GM19239 (cell line): ENCODE measurements around the gene SYNPO2.
"Not testable (repeated sequence)": the region's sequence is repeated elsewhere in the genome, so short reads cannot be mapped to it uniquely, and the experiment has no call there.

Experiments
- DNase-seq: peaks from one replicate; pipeline ENCODE4 v3.0.0; 2011; ENCODE audit warnings: low spot score; ENCODE audit not compliant: insufficient read length
- FAIRE-seq: peaks from 2 replicates; lab custom pipeline; 2011; peaks lifted over from hg19 to GRCh38; lab: Jason Lieb, UNC

Gene SYNPO2

GRCh38 chr4:119041951-119042560 is 153.4 kb downstream of the SYNPO2 start:
- peak; percentile 90 for FAIRE-seq
- DNase-seq, result peak; percentile 38

GRCh38 chr4:119046263-119046662 is 157.6 kb downstream of the SYNPO2 start:
- DNase-seq, result no peak
- no peak for FAIRE-seq

DNA sequence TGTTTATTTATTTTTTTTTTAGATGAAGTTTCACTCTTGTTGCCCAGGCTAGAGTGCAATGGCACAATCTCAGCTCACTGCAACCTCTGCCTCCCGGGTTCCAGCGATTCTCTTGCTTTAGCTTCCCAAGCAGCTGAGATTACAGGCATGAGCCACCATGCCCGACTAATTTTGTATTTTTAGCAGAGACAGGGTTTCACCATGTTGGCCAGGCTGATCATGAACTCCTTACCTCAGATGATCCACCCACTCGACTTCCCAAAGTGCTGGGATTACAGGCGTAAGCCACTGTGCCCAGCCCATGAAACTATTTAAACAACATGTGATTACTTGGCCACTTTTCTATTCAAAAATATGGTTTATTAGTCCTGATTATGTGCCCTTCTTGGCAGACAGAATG is 158.4 kb downstream of the SYNPO2 start:
- not testable (repeated sequence) for FAIRE-seq, DNase-seq

DNA sequence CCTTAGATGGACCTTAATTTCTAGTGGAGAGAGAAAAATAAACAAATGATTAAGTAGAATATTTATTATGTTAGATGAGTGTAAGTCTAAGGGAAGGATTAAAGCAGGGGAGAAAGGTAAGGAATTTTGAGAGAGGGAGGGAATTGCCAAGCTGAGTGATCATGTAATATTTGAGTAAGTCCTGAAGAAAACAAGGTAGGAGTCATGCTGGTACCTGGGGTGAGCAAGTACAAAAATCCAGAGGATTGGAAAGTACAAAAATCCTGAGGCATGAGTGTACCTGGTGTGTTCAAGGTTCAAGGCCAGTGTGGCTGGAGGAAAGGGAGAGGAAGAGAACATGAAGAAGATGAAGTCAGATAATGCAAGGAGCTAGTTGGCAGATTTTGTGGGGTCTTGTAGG is 159.8 kb downstream of the SYNPO2 start:
- no peak for DNase-seq
- FAIRE-seq, result no peak

- no peak for DNase-seq
- FAIRE-seq, result no peak
Observed at GRCh38 chr4:119049342-119049741, 160.7 kb downstream of the SYNPO2 start.

- FAIRE-seq, result no peak
- no peak for DNase-seq
Observed at GRCh38 chr4:119050527-119051090, 162.0 kb downstream of the SYNPO2 start.

GRCh38 chr4:119053245-119053644 is 164.6 kb downstream of the SYNPO2 start:
- DNase-seq, result no peak
- FAIRE-seq, result no peak

DNA sequence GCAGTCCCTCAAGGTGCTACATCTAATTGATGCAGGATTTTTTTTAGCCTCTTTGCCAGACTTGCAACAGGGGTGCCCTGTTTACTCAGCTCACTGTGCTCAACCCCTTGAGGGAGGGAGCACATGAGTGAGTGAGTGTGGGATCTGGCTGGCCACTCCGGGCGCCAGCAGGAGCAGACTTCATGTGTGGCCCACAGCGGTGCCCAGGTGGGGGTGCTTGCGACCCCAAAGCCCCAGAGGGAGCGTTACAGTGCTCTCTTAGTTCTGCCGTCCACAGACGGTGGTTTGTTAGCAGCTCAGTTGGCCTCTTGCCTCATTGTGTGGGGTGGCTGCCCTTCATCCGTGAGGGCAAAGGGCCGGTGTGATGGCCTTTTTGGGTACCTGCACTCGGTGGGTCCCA is 165.3 kb downstream of the SYNPO2 start:
- no peak for FAIRE-seq
- no peak for DNase-seq

GRCh38 chr4:119057417-119057816 is 168.8 kb downstream of the SYNPO2 start:
- DNase-seq, result no peak
- no peak for FAIRE-seq

GRCh38 chr4:119059221-119059620 is 170.6 kb downstream of the SYNPO2 start:
- FAIRE-seq, result no peak

DNA sequence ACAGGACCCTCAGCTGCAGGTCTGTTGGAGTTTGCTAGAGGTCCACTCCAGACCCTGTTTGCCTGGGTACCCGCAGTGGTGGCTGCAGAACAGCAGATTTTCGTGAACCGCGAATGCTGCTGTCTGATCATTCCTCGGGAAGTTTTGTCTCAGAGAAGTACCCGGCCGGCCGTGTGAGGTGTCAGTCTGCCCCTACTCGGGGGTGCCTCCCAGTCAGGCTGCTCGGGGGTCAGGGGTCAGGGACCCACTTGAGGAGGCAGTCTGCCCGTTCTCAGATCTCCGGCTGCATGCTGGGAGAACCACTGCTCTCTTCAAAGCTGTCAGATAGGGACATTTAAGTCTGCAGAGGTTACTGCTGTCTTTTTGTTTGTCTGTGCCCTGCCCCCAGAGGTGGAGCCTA is 178.5 kb downstream of the SYNPO2 start:
- DNase-seq, FAIRE-seq: not testable (repeated sequence)

More at GRCh38 chr4:119059221-119059620, 170.6 kb downstream of the SYNPO2 start:
- no peak for DNase-seq

GRCh38 chr4:119067670-119068360 is 179.2 kb downstream of the SYNPO2 start:
- not testable (repeated sequence) for FAIRE-seq, DNase-seq

DNA sequence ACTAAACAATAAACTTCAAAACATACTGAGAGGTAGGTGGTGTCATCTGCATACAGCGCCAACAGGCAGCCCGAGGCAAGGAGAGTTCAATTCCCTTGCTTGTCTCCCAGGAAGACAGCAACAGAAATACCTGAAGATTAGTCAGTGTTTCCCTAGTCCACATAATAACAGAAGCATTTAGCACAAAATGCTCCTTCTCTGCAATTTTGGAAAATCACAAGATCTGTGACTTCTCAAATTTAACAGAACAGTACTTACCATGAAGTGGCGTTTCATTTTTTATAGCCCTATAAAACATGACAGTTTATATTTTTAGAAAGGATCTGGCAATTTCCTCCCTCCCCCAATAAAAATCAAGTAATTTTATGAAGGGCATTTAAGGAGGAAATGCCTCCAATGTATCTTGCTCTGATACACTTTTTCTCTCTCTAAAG is 179.9 kb downstream of the SYNPO2 start:
- FAIRE-seq (no peak), DNase-seq (no peak)

DNA sequence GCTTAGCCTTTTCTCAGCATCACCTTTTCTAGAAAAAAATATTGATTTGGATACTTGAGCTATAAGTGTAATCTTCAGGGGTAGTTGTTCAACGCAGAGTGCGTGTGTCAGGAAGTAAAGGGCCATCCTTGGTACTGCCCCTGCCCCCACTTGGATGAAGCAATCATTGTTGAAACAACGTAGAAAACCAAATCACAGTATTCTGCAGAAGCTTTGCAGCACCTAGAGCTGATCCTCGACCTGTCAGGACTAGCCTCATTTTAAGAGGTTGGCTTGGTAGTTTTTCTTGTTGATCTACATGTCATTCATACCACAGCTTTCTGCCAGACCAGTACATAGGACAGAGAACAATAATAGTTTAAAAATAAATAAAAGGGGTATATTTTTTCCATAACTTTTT is 181.6 kb downstream of the SYNPO2 start:
- FAIRE-seq (no peak), DNase-seq (no peak)

- FAIRE-seq (no peak), DNase-seq (no peak)
Observed at GRCh38 chr4:119080721-119081541, 192.3 kb downstream of the SYNPO2 start.

- no peak for DNase-seq
- FAIRE-seq, result no peak
Observed at GRCh38 chr4:119081542-119081859, 192.8 kb downstream of the SYNPO2 start.

- DNase-seq (no peak), FAIRE-seq (no peak)
Observed at GRCh38 chr4:119081943-119082342, 193.3 kb downstream of the SYNPO2 start.

- no peak for DNase-seq
- FAIRE-seq, result no peak
Observed at GRCh38 chr4:119082661-119083060, 194.0 kb downstream of the SYNPO2 start.

GRCh38 chr4:119084513-119084912 is 195.9 kb downstream of the SYNPO2 start:
- no peak for DNase-seq
- FAIRE-seq, result no peak

DNA sequence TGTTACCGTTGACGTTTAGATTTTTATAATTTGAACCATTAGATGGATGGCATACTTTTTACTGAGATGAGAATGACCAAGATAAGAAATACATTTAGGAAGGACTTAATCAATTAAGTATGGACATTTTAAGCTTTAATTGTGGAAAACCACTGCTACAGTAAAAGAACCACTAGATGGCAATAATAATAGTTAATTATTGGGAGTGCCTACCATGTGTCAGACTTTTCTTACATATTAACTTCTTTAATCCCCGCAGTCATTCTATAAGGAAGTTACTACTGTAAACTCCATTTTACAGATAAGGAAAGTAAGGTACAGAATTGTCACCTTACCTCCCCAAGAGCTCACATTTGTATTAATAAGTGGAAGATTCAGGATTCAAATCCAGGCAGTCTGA is 198.5 kb downstream of the SYNPO2 start:
- no peak for DNase-seq
- FAIRE-seq, result no peak

GRCh38 chr4:119087656-119088055 is 199.0 kb downstream of the SYNPO2 start:
- FAIRE-seq (no peak), DNase-seq (no peak)
